Smooth muscle cell (in vitro differentiated cells): Measurements from ENCODE around the gene PPP1R7. TPM values are rescaled to one million over a fixed set of nuclear protein-coding genes. Genes with fewer than 3 reads are reported as not detected.

Source experiments
- DNase-seq: peaks from one replicate; lab custom pipeline; 2025; ENCODE audit not compliant: unreplicated experiment; lab: John Stamatoyannopoulos, UW
- H2AFZ ChIP-seq: fragments of 200-600 bp; sonication (generic); 2 replicates; pipeline ENCODE4 v1.6.0; 2016; ENCODE audit warnings: antibody characterized with exemption, low read depth, mild to moderate bottlenecking
- H3F3A ChIP-seq: fragments of 200-600 bp; sonication (generic); 2 replicates; pipeline ENCODE4 v1.6.0; 2017; ENCODE audit warnings: antibody characterized with exemption, low read depth
- H3K27ac ChIP-seq: fragments of 200-600 bp; sonication (generic); 2 replicates; pipeline ENCODE4 v1.5.1; 2016; ENCODE audit warnings: low read depth, mild to moderate bottlenecking
- H3K27me3 ChIP-seq: fragments of 200-600 bp; sonication (generic); 2 replicates; pipeline ENCODE4 v1.6.1; 2016; ENCODE audit warnings: low read depth, mild to moderate bottlenecking
- H3K36me3 ChIP-seq: fragments of 200-600 bp; sonication (generic); 2 replicates; pipeline ENCODE4 v1.5.1; 2016; ENCODE audit warnings: low read depth
- H3K4me1 ChIP-seq: fragments of 200-600 bp; sonication (generic); 2 replicates; pipeline ENCODE4 v1.5.1; 2016; ENCODE audit warnings: low read depth
- H3K4me2 ChIP-seq: fragments of 200-600 bp; sonication (generic); 2 replicates; pipeline ENCODE4 v1.6.0; 2016; ENCODE audit warnings: mild to moderate bottlenecking
- H3K4me3 ChIP-seq: fragments of 200-600 bp; sonication (generic); 2 replicates; pipeline ENCODE4 v1.5.1; 2016; ENCODE audit warnings: mild to moderate bottlenecking
- H3K79me2 ChIP-seq: fragments of 200-600 bp; sonication (generic); 2 replicates; pipeline ENCODE4 v1.6.0; 2016; ENCODE audit warnings: low read depth, mild to moderate bottlenecking
- H3K9ac ChIP-seq: fragments of 200-600 bp; sonication (generic); 2 replicates; pipeline ENCODE4 v1.6.0; 2016; ENCODE audit warnings: low read depth
- H3K9me3 ChIP-seq: fragments of 200-600 bp; sonication (generic); replicated peaks from 2 replicates; pipeline ENCODE4 v1.5.1; 2016; ENCODE audit warnings: low read depth
- H4K20me1 ChIP-seq: fragments of 200-600 bp; sonication (generic); 2 replicates; pipeline ENCODE4 v1.6.0; 2016; ENCODE audit warnings: low read depth
- WGBS: methylation state at CpG from one replicate; pipeline ENCODE4 v1.1.7; 2016; ENCODE audit warnings: low lambda C conversion rate; 5-methylcytosine and 5-hydroxymethylcytosine counted together
- polyA plus RNA-seq: library from polyadenylated mRNA; unstranded; fragments of >200 nt; fragmentation: Nextera tagmentation; extraction: Ambion mirVana; gene quantifications from 2 replicates; pipeline ENCODE4 v1.2.1, GENCODE V29; 2016
- total RNA-seq: library from RNA; depleted of rRNA; stranded (reverse); fragments of >200 nt; gene quantifications from 2 replicates; pipeline ENCODE4 v1.2.3, GENCODE V29; 2014
- TF ChIP-seq, protein P1 (sequence below): fragments of 200-600 bp; sonication (generic); IDR thresholded peaks from 2 replicates; pipeline ENCODE4 v1.5.1; 2017; ENCODE audit warnings: borderline replicate concordance, mild to moderate bottlenecking, antibody characterized with exemption; ENCODE audit not compliant: insufficient read depth, poor library complexity, severe bottlenecking

PPP1R7 gene
- total and polyA plus RNA-seq, 2 experiments from 2014 or later: 54.3 to 74.9 TPM

DNA sequence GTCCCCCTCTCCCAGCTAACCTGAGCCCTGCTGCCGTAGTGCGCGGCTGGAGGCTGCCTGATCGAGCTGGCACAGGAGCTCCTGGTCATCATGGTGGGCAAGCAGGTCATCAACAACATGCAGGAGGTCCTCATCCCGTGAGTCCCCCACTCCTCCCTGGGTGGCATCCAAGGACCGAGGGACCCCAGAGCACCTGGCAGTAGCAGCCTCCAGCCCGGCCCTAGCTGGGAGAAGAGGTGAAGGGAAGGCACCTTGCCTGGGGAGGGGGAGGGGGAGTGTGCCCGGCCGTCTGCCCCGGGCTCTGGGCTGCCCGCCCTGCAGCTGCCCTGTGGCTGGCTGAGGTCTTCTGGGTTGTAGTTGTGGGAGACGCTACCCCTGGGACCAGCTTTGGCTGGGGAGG is 64.5 kb downstream of the PPP1R7 start:
- no peak overlapping the region for H3K9ac ChIP-seq
- H3F3A ChIP-seq: no peaks in the 10 kb centered on the region
- no peak overlapping the region for H3K4me3 ChIP-seq
- no peaks in the 10 kb centered on the region for H3K9me3 ChIP-seq
- H2AFZ ChIP-seq: no peak overlapping the region
- no peaks in the 10 kb centered on the region for H3K79me2 ChIP-seq
- H3K27me3 ChIP-seq: no peaks in the 10 kb centered on the region
- H3K27ac ChIP-seq: no peak overlapping the region
- TF ChIP-seq, protein P1, sequence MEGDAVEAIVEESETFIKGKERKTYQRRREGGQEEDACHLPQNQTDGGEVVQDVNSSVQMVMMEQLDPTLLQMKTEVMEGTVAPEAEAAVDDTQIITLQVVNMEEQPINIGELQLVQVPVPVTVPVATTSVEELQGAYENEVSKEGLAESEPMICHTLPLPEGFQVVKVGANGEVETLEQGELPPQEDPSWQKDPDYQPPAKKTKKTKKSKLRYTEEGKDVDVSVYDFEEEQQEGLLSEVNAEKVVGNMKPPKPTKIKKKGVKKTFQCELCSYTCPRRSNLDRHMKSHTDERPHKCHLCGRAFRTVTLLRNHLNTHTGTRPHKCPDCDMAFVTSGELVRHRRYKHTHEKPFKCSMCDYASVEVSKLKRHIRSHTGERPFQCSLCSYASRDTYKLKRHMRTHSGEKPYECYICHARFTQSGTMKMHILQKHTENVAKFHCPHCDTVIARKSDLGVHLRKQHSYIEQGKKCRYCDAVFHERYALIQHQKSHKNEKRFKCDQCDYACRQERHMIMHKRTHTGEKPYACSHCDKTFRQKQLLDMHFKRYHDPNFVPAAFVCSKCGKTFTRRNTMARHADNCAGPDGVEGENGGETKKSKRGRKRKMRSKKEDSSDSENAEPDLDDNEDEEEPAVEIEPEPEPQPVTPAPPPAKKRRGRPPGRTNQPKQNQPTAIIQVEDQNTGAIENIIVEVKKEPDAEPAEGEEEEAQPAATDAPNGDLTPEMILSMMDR: no peak
- no peaks in the 10 kb centered on the region for H4K20me1 ChIP-seq
- H3K4me2 ChIP-seq: no peak overlapping the region
- peaks cover 5% of the 10 kb centered on the region for H3K4me1 ChIP-seq
- WGBS: 95% methylated on average over 12 of the region's 12 CpGs
- DNase-seq: no peak
- no peaks in the 10 kb centered on the region for H3K36me3 ChIP-seq

DNA sequence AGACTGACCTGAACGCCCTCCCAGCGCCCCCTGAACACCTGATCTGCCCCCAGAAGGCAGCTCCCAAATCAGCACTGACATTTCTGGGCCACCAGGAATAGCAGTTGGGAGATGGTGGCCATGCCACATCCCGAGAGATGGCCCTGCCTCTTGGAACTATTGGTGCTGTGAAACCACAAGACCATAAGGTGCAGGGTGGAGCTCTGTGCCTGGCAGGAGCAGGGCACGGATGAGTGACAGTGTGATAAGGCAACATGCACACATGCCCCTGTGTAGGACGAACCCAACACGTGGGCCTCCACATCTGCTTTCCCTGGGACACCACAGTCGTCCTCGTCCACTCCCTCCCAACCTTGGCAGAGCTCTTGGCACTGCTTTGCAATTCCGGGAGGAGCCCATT is 65.2 kb downstream of the PPP1R7 start:
- Histone ChIP-seq H3K9me3 (no peaks in the 10 kb centered on the region), H3F3A (no peaks in the 10 kb centered on the region), H3K36me3 (no peaks in the 10 kb centered on the region), H3K27me3 (no peaks in the 10 kb centered on the region), H4K20me1 (no peaks in the 10 kb centered on the region), H3K4me1 (peaks cover 5% of the 10 kb centered on the region), H3K79me2 (peaks cover 5% of the 10 kb centered on the region), H3K9ac (no peak overlapping the region), H2AFZ (no peak overlapping the region), H3K27ac (no peak overlapping the region), H3K4me3 (no peak overlapping the region), H3K4me2 (no peak overlapping the region)
- WGBS: 81% methylated on average over 9 of the region's 9 CpGs
- TF ChIP-seq, protein P1: no peak
- no peak for DNase-seq

DNA sequence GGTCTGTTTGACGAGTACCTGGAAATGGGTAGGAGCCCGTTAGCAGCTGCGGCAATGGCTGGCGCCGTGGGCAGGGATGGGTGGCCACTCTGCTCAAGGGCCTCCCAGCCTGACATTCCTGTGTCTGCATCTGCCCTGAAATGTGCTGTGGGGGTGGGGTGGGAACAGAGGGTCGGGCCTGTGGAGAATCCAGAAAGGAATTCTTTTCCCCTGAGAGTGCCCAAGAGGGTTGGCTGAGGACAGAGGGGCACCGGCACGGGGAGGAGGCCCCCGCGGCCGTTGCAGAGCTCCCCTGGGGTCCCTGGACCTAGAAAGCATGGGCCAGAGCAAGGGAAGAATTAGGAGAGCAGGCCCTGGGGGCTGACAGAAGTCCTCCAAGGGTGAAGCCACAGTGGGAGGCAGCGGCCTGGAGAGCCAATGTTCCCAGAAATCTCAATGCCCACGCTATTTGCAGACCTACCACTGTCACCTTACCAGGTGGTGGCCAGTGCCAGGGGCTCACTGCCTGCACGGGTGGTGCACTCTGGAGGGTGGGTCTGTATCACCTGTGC is 66.0 kb downstream of the PPP1R7 start:
- Histone ChIP-seq H4K20me1 (peaks cover 2% of the 10 kb centered on the region), H3K9me3 (no peaks in the 10 kb centered on the region), H3K27me3 (no peaks in the 10 kb centered on the region), H3K4me2 (peak overlapping the region; percentile 12), H3K4me3 (no peak overlapping the region), H3K9ac (no peak overlapping the region), H3K4me1 (peaks cover 5% of the 10 kb centered on the region), H3K27ac (no peak overlapping the region), H3F3A (no peaks in the 10 kb centered on the region), H3K79me2 (peaks cover 7% of the 10 kb centered on the region), H3K36me3 (no peaks in the 10 kb centered on the region), H2AFZ (no peak overlapping the region)
- DNase-seq: no peak
- TF ChIP-seq, protein P1: no peak
- 52% methylated on average over 14 of the region's 14 CpGs for WGBS
